ENCODE data around the gene UFSP1.

DNA sequence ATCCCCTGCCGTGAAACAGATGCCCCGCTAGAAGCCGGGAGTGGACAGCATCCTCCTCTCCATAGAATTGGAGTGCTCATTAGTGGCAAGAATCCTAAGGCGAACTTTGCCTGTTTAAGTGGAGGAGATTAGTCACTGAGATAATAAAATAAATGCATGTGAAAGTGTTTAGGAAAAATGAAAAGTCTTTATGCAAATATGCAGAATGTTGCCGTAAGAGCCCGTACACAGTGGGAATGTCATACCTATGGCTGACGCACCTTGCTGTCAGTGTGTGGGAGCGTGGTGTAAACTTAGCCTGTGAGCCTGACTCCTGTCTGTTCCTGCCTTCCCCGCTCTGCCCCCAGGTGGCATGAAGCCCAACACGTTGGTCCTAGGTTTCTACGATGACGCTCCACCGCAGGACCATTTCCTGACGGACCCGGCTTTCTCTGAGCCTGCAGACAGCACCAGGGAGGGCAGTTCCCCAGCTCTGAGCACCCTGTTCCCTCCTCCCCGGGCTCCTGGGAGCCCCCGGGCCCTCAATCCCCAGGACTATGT lies 24.1 kb downstream of the UFSP1 start:
- TF ChIP-seq, protein P1, sequence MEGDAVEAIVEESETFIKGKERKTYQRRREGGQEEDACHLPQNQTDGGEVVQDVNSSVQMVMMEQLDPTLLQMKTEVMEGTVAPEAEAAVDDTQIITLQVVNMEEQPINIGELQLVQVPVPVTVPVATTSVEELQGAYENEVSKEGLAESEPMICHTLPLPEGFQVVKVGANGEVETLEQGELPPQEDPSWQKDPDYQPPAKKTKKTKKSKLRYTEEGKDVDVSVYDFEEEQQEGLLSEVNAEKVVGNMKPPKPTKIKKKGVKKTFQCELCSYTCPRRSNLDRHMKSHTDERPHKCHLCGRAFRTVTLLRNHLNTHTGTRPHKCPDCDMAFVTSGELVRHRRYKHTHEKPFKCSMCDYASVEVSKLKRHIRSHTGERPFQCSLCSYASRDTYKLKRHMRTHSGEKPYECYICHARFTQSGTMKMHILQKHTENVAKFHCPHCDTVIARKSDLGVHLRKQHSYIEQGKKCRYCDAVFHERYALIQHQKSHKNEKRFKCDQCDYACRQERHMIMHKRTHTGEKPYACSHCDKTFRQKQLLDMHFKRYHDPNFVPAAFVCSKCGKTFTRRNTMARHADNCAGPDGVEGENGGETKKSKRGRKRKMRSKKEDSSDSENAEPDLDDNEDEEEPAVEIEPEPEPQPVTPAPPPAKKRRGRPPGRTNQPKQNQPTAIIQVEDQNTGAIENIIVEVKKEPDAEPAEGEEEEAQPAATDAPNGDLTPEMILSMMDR (conservative IDR thresholded peaks at IDR 0.05): no peak
- TF ChIP-seq ZFX (IDR thresholded peaks at IDR 0.05): no peak

Measured in C4-2B (cell line).